ENCODE results near the gene ATP6V1G2. TPM values are rescaled to one million over a fixed set of nuclear protein-coding genes. Genes with fewer than 3 reads are reported as not detected.

The ATP6V1G2 gene
- total and polyA plus RNA-seq, 2 experiments from 2014 or later: 2.4 to 2.7 TPM

DNA sequence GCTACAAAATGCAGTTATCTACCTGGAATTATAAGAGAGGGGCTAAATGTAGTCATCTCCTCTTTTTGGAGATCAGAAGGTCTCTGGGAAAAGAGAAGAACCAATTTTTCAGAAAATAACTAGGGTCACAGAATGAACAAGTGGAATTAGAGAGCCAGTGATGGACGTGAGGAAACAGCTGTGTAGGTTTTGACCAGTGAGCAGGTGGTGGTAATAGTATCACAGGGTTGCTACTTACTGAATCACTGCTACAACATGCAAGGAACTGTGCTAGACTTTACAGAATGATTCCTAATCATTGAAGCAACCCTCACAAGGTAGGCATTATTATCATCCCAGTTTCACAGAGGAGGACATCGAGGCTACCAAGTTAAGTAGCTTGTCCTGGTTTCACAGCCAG, 1.7 kb downstream of the ATP6V1G2 start:
- H3K4me1 ChIP-seq (ENCODE audit: insufficient read depth): peaks cover 21% of the 10 kb centered on the region
- no peak for DNase-seq (ENCODE audit: low spot score)
- H4K20me1 ChIP-seq (replicated peaks; ENCODE audit: insufficient read depth): peaks cover 12% of the 10 kb centered on the region
- Mint-ChIP-seq H3K27me3 (ENCODE audit: insufficient read depth, low read depth, poor library complexity) (peaks cover 12% of the 10 kb centered on the region), H3K9me3 (no peaks in the 10 kb centered on the region; the same call in 2 of the 3 replicates), H3K27ac (no peak overlapping the region), H3K4me1 (peaks cover 27% of the 10 kb centered on the region), H3K36me3 (ENCODE audit: low read depth) (peaks cover 34% of the 10 kb centered on the region), H3K4me3 (peak overlapping the region; percentile 22; the same call in 2 of the 3 replicates)
- no peak overlapping the region for H3K4me3 ChIP-seq
- TF ChIP-seq, protein P1, sequence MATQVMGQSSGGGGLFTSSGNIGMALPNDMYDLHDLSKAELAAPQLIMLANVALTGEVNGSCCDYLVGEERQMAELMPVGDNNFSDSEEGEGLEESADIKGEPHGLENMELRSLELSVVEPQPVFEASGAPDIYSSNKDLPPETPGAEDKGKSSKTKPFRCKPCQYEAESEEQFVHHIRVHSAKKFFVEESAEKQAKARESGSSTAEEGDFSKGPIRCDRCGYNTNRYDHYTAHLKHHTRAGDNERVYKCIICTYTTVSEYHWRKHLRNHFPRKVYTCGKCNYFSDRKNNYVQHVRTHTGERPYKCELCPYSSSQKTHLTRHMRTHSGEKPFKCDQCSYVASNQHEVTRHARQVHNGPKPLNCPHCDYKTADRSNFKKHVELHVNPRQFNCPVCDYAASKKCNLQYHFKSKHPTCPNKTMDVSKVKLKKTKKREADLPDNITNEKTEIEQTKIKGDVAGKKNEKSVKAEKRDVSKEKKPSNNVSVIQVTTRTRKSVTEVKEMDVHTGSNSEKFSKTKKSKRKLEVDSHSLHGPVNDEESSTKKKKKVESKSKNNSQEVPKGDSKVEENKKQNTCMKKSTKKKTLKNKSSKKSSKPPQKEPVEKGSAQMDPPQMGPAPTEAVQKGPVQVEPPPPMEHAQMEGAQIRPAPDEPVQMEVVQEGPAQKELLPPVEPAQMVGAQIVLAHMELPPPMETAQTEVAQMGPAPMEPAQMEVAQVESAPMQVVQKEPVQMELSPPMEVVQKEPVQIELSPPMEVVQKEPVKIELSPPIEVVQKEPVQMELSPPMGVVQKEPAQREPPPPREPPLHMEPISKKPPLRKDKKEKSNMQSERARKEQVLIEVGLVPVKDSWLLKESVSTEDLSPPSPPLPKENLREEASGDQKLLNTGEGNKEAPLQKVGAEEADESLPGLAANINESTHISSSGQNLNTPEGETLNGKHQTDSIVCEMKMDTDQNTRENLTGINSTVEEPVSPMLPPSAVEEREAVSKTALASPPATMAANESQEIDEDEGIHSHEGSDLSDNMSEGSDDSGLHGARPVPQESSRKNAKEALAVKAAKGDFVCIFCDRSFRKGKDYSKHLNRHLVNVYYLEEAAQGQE (IDR thresholded peaks at IDR 0.05; ENCODE audit: unreplicated experiment): no peak
- TF ChIP-seq ZNF331 (CRISPR knock-in tag; IDR thresholded peaks at IDR 0.05; ENCODE audit: low read depth): no peak
- no peaks in the 10 kb centered on the region for H3K27me3 ChIP-seq (ENCODE audit: insufficient read depth)
- H2AFZ ChIP-seq: no peak overlapping the region
- peaks cover 37% of the 10 kb centered on the region for H3K79me2 ChIP-seq (replicated peaks; ENCODE audit: insufficient read depth)
- peaks cover 16% of the 10 kb centered on the region for H3K36me3 ChIP-seq (ENCODE audit: insufficient read depth)
- peaks cover 11% of the 10 kb centered on the region for H3F3A ChIP-seq (replicated peaks; ENCODE audit: low read depth)
- ATAC-seq: no peak
- no peak overlapping the region for H3K4me2 ChIP-seq
- H3K9me2 ChIP-seq (ENCODE audit: insufficient read depth): no peaks in the 10 kb centered on the region
- no peak overlapping the region for H3K27ac ChIP-seq (ENCODE audit: low read depth)

GRCh38 chr6:31543639-31544038, 2.8 kb downstream of the ATP6V1G2 start:
- Mint-ChIP-seq H3K27me3 (ENCODE audit: insufficient read depth, low read depth, poor library complexity) (peaks cover 19% of the 10 kb centered on the region), H3K27ac (no peak overlapping the region), H3K4me3 (no peak overlapping the region; the same call in 2 of the 3 replicates), H3K9me3 (no peaks in the 10 kb centered on the region; the same call in 2 of the 3 replicates), H3K4me1 (peaks cover 37% of the 10 kb centered on the region), H3K36me3 (ENCODE audit: low read depth) (peaks cover 35% of the 10 kb centered on the region)
- H3K4me1 ChIP-seq (ENCODE audit: insufficient read depth): peaks cover 29% of the 10 kb centered on the region
- H3K4me3 ChIP-seq: no peak overlapping the region
- peaks cover 22% of the 10 kb centered on the region for H3K36me3 ChIP-seq (ENCODE audit: insufficient read depth)
- no peak overlapping the region for H2AFZ ChIP-seq
- no peak overlapping the region for H3K27ac ChIP-seq (ENCODE audit: low read depth)
- peaks cover 23% of the 10 kb centered on the region for H4K20me1 ChIP-seq (replicated peaks; ENCODE audit: insufficient read depth)
- DNase-seq (ENCODE audit: low spot score) (no peak), ATAC-seq (no peak)
- H3K27me3 ChIP-seq (ENCODE audit: insufficient read depth): no peaks in the 10 kb centered on the region
- H3K79me2 ChIP-seq (replicated peaks; ENCODE audit: insufficient read depth): peaks cover 44% of the 10 kb centered on the region
- H3K4me2 ChIP-seq: no peak overlapping the region
- H3K9me2 ChIP-seq (ENCODE audit: insufficient read depth): no peaks in the 10 kb centered on the region
- H3F3A ChIP-seq (replicated peaks; ENCODE audit: low read depth): peaks cover 18% of the 10 kb centered on the region
- TF ChIP-seq CTCF (conservative IDR thresholded peaks at IDR 0.05; ENCODE audit: low read depth in 2 of 2): no peak
- TF ChIP-seq EZH2 (IDR thresholded peaks at IDR 0.05; ENCODE audit: low read depth, unreplicated experiment): no peak
- TF ChIP-seq ZNF462 (CRISPR knock-in tag; IDR thresholded peaks at IDR 0.05): no peak
- TF ChIP-seq, protein P1 (IDR thresholded peaks at IDR 0.05; ENCODE audit: unreplicated experiment): no peak

Data from GM23338 (cell line).